Measurements from ENCODE around the gene SLC25A22. TPM values are rescaled to one million over a fixed set of nuclear protein-coding genes. Genes with fewer than 3 reads are reported as not detected.

SLC25A22 gene
- polyA plus RNA-seq (ENCODE audit: insufficient read length): 10.9 TPM

DNA sequence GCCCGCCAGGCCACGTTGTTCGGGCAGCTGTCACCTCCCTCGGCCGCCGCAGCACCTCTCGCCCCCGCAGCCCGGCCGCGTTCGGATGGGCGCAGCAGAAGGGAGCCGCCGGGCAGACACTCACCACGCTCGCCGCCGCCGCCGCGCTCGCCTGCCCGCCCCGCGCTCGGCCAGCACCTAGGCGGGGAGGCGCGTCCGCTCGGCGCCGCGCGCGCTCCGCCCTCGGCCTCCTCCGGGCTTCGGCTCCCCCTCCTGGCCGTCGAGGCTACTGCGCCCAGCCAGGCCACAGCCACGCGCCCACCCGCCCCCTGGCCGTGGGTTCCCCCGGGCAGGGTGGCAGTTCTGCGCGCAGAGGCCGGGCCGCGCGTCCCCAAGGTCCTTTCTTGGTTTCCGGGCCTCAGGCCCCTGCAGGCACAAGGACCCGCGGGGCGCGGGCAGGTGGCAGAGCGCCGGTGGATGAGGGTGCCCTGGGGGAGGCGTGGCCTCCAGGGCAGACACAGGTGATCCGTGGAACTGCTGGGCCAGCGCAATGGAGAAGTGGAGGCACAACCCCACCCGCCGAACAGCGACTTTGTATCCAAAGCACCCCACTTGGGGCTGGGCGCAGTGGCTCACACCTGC, at the start of gene SLC25A22:
Gene SLC25A22 (minus strand): TSS at position 189 of the 621 bp plus-strand sequence. CDS start 3,275 bp downstream, outside the sequence.
- peak; percentile 88 for DNase-seq

DNA sequence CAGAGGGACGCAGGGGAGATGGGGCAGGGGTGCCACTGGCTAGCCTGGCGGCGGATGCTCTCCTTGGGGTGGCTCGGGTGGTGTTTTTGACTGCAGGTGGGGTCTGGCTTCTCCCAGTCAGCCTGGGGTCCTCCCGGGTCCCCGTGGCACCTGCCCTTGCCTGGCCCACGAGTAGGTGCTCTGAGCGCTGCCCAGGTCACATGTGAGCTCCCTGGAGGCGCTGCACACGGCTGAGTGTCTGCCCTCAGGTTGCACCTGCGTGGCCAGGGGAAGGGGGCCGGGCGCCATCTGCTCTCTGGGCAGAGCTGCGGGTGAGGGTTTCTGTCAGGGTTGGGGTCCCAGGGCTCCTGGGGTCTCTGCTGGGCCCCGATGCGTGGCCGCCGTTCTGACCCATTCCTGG, 49.8 kb upstream of the SLC25A22 start:
- DNase-seq: no peak

DNA sequence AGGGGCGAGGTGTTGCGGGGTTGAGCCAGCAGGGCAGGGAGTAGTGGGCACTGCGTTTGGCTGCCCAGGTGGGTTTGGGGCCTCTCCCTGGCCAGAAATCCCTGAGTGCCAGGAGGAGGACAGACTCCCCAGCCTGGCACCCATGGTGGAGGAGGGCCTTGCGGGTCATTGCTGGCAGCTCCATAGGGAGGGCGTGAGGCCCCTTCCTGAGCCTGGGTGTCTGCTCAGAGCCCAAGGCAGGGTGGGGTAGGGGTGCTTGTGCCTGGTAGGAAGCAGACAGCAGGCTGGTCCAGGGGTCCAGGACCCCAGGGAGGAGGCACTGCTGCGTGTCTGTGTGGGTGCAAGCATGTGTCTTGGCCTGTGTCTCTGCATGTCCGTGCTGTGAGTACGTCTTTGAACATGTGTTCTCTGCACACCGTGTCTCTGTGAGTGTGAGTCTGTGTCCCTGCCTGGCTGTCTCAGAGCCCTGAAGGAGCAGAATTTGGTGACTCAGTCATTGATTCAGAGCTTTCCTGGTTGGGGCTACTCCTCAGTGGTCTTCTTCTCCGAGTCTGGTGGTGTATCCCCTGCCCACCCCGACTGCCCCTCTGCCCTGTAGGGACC, 48.5 kb upstream of the SLC25A22 start:
- DNase-seq: no peak

DNA sequence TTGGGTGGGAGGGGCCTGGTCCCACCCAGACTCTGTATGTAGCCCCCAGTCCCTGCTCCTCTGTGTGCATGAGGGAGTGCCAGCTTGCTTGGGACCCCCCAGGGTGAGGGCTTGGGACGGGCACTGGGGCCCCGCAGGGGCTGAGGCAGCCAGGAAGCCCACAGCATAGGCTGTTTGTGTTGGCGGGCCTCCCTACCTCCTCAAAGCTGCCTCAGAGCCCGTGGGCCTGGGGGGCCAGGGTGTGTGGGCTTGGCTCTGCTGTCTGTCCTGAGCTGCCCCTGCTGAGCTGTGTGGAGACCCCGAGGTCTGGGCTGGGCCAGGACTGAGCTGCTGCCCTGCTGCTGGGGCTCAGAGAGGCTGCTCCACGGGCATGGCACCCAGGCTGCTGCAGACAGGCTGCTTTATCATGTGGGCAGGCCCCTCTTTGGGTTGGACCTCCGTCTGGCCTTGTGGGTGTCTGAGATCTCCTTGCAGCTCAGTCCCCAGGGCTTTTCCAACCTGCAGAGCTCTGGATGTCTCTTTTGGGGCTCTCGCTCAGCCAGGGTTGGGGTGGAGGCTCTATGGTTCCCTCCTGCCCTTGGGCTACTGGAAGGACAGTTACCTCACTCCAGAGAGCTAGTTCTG, 47.9 kb upstream of the SLC25A22 start:
- no peak for DNase-seq

DNA sequence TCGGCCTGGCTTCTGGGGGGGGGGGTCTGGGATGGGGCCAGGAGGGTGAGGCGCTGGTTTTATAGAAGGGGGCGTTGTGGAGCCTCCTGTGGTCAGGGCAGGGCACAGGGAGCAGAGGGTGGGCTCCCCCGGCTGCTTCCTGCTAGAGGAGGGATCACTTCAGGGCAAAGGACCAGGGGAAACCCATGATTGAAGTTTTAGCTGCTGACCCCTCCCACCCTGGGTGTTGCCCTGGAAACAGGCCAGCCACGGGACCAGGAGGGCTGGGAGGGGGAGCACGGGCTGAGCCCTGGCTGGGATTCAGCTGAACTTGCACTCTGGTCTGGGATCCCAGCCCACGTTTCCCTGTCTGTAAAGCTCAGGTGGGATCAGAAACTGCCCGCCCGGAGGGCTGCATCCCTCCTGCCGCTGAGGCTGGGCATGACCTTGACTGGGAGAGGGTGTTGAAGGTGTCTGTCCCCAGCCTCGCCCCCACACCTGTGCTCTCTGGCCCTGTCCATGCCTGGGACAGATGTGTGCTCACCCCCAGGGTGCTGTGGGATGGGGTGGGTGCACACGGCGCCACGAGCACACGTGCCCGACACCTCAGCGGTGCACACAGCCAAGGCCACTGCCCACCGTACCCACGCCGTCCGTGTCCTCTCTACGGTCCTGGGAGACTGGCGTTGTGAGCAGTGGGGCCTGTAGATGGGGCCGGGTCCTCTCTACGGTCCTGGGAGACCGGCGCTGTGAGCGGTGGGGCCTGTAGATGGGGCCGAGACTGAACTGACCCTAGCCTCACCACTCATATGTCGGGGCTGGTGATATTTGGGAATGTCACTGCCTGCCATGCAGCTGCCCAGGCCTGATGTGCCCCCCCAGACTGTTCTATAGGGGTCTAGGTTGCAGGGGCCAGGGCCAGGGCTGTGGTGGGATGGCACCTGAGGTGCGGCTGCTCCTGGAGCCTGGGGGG, 46.9 kb upstream of the SLC25A22 start:
- DNase-seq: peak; percentile 93

DNA sequence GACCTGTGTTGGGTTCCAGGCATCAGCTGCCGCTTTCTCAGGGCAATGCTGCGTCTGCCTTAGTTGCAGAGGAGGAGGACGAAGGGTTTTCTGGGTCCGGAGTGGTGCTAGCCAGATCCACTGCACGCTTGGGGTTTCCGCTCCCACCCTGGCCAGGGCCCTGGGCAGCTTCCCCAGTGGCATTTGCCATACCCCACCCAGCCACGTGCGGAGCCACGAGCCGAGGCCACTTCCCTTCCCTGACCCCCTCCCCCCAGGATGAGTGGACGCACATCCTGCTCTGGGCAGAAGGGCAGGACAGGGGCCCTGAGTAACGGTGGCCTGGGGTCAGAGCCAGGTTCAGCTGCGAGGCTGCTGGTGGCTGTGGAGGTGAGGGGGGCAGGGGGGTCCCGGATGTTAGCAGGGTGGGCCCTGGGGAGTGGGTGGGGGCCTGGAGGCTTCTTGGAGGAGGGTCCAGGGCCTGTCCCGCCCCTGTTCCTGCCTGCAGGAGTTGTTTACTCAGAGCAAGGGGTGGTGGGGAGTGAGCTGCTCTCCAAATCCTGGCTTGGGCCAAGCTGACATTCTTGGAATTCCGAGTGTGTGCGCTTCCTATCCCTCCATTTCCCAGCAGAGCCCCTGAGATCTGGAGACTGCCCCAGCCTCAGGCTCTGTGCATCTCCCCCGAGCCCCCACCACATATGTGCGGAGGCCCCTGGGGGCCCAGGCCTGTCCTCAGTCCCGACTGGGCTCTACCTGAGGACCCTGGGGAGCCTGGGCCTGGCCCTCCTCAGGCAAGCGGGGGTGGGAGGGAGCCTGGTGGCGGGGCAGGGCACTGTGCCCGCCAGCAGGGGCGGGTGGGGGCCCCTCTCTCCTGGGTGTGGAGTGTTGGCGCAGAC, 46.0 kb upstream of the SLC25A22 start:
- peak; percentile 81 for DNase-seq

DNA sequence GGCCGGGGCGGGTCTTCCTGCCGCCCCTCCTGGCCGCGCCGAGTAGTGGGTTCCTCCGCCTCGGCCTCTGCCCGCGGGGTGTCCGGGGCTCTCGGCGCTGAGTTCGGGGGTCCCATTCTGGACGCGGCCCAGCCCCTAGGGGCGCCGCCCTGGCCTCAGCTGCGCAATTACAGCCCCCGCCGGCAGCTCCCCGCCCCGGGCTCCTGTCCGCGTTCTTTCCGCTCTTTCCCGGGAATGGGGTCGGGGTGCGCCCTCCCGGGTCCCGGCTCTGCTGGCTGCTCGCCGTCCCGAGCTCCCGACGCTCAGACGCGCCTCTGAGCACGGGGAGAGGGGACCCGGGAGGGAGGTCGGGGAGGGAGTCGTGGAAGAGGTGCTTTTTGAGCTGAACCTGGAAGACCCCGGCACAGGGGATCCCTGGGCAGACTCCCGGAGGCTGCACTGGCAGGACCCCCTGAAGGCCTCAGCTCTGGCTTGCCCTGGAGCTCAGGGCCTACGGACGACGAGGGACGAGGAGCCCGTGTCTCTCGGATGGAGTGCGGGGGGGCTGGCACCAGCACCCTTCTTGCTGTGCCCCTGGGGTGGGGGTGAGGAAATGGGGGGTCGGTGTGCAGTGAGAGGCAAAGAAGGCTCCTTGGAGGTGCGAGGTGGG, 45.1 kb upstream of the SLC25A22 start:
- DNase-seq: no peak

DNA sequence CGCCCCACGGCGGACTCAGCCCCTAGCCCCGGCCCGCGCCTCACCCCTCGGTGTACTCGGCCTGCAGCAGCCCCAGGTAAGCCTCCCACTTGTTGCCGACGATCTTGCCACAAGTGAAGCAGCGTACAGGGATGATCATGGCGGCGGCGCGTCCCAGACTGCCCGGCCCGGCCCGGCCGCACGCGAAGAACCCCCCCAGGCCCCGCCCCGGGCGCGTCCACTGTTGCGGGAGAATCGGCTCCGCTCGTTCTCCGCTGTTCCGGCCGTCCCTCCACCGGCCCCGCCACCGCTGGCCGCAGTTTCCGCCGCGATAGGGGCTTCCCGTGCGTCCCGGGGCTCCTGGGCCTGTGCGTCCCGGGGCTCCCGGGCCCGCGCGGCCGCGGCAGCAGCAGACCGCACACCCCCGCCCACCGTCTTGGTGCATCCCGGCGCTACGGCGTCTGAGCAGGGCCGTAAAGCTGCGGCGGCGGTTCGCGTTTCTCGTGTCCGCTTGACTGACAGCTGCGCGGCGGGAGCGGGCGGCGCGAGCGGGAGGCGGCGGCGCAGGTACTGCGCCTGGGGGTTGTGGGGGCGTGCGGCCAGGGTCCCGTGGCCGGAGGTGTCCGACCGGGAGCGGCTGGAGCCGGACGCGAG, 44.4 kb upstream of the SLC25A22 start, which contains the start of the genes POLR2L and TSPAN4:
Gene POLR2L (minus strand): TSS at position 160 of the 633 bp plus-strand sequence. CDS start 21 bp downstream, at position 139.
Gene TSPAN4 (plus strand): TSS at position 483 of the 633 bp plus-strand sequence. CDS start 7,453 bp downstream, outside the sequence.
- peak; percentile 92 for DNase-seq

DNA sequence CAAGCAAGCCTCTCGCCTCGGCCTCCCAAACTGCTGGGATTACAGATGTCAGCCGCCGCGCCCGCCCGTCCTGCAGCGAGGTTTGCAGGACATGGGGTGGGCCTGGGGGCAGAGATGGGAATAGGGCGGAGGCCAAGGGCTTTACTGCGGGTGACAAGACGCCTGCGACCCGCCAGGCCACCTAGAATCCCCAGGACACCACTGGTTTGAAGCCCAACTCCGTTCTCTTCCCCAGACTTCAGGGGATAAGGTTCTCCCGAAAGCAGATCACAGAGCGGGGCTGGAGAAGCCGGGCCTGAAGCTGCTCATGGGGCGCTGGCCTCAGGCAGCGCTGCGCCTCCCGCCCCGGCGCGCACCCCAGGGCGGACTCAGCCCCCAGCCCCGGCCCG, 43.9 kb upstream of the SLC25A22 start:
- DNase-seq: no peak

DNA sequence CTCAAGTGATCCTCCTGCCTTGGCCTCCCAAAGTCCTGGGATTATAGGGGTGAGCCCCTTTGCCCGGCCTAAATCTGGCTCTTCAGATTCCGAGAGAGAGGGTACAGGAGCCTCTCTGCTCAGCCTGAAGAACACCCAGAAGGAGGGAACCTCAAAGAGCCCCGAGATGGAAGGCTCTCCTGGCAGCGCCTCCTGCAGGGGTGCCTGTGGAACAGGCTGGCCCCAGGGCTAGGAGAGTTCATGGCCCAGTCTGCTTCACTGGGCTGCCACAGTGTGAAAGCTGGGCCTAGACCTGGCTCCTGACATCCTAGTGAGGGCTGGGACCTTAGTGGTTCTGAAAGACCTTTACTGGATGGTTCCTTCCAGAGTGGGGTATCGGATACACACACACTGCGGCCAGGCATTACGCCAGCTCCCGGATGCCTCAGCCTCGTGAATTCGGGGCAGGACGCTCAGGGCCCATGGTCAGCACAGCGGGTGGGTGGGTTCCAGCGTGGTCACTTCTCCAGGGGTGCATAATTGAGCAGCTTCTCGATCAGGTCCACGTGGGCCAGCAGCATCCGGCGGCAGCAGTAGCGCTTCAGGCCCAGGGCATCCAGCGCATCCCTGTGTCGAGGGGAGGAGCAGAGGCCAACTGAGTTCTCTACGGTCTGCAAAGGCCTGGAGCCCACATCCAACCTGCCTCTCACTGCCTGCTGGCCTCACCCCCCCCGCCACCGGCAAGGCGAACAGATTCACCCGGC, 42.0 kb upstream of the SLC25A22 start:
- no peak for DNase-seq

DNA sequence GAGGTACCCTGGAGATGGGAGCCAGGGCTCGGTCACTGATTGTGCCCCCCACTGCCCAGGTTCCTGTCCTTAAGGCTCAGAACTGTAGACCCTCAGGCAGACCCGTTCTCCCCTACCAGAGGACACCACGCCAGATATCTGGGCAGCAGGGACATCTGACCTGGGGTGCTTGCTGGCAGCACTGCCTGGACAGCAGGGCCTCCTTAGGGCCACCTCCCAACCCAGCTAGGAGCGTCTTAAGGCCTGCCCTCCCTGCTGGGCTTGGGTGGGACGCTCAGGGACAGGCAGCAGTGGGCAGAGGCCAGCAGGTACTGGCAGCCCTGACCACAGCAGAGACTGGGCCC, 41.2 kb upstream of the SLC25A22 start:
- DNase-seq: no peak

DNA sequence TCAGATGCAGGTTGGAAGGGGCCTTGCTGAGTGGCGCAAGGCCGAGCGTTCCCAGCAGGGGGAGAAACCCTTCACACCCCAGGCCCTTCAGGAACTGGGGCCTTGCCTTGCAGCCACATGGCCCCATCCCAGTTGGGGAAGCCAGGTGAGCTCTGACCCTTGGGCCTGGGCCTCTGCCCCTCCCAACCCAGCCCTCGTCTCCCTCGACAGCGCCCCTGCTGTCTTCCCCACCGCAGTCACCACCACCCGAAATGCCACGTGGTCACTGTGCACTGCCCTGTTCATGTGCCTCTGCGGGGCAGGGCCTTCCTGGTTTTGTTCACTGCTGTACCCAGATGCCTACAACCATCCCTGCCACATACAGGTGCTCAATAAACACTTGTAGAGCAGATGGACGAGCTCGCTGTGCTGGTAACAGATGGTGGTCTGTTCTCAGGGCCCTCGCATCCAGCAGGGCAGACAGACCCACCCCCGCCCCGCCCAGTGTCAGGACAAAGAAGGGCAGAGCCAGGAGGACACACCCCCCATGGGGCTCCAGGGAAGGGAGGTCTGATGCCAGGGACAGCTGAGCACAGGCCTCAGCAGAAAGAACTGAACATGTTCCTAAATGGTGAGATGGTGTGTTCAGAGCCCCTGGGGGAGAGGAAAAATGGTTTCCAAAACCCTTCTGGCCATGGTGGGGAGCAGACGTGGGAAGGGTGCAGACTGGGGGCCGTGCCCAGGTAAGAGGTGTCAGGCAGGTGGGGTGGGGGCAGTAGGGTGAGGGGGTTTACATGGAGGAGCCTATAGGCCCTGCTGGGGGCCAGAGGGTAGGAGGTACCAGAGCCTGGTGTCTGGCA, 40.6 kb upstream of the SLC25A22 start:
- DNase-seq: no peak

DNA sequence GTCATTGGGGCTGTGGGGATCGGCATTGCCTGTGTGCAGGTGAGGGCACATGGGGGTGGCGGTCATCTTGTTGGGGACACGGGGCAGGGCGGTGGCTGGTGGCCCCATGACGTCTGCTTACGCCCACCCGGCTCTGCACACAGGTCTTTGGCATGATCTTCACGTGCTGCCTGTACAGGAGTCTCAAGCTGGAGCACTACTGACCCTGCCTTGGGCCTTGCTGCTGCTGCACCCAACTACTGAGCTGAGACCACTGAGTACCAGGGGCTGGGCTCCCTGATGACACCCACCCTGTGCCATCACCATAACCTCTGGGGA, 39.9 kb upstream of the SLC25A22 start:
- DNase-seq: no peak

DNA sequence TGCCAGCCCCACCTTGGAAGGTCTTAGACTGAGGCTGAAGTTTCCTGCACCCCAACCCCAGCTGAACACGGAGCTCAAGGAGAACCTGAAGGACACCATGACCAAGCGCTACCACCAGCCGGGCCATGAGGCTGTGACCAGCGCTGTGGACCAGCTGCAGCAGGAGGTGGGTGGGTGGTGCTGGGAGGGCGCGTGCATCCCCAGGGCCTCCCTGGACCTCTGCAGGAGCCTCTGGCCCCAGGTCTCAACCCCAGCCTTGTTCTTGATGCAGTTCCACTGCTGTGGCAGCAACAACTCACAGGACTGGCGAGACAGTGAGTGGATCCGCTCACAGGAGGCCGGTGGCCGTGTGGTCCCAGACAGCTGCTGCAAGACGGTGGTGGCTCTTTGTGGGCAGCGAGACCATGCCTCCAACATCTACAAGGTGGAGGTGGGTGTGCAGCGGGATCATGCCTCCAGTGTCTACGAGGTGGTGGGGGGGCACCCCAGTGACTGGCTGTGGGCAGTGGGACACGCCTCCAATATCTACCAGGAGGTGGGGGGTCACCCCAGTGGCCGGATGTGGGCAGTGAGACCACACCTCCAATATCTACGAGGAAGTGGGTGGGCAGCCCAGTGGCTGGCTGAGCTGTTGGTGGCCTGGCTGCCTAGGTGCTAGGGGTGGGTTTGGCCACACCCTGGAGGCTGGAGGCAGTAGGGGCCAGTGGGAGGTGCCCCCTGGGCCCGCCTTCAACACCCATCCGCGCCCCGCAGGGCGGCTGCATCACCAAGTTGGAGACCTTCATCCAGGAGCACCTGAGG, 39.3 kb upstream of the SLC25A22 start:
- no peak for DNase-seq

DNA sequence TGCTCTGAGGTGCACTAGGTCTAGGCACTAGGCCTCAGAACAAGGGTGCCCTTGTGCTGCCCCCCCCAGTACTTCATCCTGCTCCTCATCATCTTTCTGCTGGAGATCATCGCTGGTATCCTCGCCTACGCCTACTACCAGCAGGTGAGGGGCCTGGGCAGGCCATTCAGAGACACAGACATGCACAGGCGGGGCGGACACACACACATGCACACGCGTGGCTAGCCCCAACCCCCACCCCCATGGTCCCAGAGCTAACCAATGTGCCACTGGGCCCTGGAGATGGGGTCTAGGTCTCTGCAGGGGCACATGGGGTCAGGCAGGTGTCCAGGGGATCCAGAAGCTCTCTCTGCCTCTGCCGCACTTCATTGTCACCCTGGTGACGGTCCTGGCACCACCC, 38.6 kb upstream of the SLC25A22 start:
- DNase-seq: no peak

DNA sequence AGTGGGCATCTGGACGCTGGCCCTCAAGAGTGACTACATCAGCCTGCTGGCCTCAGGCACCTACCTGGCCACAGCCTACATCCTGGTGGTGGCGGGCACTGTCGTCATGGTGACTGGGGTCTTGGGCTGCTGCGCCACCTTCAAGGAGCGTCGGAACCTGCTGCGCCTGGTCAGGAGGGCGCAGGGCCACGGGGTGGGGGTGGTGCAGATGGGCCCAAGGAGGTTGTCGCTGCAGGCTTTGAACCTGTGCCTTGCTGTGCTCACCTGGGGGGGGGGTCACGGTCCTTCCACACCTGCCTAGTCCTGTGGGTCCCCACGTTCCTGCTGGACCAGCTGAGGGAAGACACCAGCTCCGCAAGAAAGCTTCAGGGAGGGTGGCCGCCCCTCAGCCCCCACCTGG, 38.2 kb upstream of the SLC25A22 start:
- no peak for DNase-seq

DNA sequence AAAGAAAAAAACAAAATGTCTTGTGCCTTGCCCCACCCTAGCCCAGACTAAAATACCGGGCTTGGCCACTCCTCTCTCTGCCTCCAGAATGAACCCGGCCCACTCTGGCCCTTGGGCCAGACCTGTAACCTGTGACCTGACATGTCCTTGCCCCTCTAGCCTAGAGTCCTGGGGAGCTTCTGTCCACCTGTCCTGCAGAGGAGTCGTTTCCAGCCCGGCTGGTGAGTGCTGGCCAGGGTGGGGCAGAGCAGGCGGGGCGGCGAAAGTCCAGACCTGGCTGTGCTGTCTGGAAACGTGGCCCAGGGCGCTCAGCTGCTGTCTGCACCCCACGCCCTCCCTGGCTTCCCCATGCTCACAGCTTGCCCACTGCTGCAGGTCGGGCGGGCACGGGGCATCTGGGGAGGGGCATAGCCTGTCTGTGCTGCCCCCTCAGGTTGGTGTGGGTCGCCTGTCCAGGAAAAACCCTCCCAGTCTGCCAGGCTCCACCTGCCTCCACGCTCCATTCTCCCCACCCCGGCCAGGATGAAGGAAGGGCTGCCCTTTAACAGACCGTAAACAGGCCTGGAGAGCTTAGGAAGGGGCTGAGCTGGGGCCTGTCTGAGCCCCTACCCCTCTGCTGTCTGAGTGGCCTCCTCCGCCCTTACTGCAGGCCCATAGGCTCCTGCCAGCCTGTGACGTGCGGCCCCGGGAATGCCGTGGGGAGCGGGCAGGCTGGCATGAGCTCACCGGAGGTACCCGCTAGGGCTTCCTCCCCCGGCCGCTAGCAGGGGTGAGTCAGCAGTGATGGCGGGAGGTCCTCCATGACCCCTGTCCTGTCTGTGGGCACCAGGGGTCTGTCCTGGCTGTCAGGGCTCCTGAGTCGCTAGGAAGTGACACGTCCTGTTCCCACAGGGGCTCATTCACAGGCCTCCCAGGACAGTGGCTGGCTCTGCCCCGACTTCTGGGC, 36.6 kb upstream of the SLC25A22 start:
- DNase-seq: no peak
